Fibroblast of lung (primary cell): ENCODE results near the gene OPN1MW3. TPM values are rescaled to one million over a fixed set of nuclear protein-coding genes. Genes with fewer than 3 reads are reported as not detected.

Source experiments
- DNase-seq, 2 donors: peaks; one replicate each; pipeline versions ENCODE4 v3.0.0 to v3.0.0-alpha.2; 2010; ENCODE audit warnings: low read depth in 2 of 2
- H2AFZ ChIP-seq: 2 replicates; pipeline ENCODE4 v1.5.1; 2012; ENCODE audit warnings: low read length, control low read depth, inconsistent platforms
- H3K27ac ChIP-seq: 2 replicates; pipeline ENCODE4 v1.5.1; 2011; ENCODE audit warnings: low read length, control low read depth; ENCODE audit not compliant: insufficient read depth
- H3K27me3 ChIP-seq: 2 replicates; pipeline ENCODE4 v1.5.1; 2011; ENCODE audit warnings: mild to moderate bottlenecking, low read length; ENCODE audit not compliant: control insufficient read depth, insufficient read depth
- H3K36me3 ChIP-seq: 2 replicates; pipeline ENCODE4 v1.5.1; 2011; ENCODE audit warnings: low read length; ENCODE audit not compliant: control insufficient read depth, insufficient read depth
- H3K4me1 ChIP-seq: 2 replicates; pipeline ENCODE4 v1.5.1; 2011; ENCODE audit warnings: low read length; ENCODE audit not compliant: control insufficient read depth, insufficient read depth; ENCODE audit errors: extremely low read depth
- H3K4me2 ChIP-seq: 2 replicates; pipeline ENCODE4 v1.5.1; 2011; ENCODE audit warnings: low read length, control low read depth; ENCODE audit not compliant: insufficient read depth; ENCODE audit errors: extremely low read depth
- H3K4me3 ChIP-seq, 4 experiments: fragments of 200-600 bp in 1 of 4; sonication (generic) in 1 of 4; replicated peaks in 1 of 4; 2 replicates each; pipeline ENCODE4 v1.5.1; 2011 to 2016; ENCODE audit warnings: low read length in 4 of 4, low read depth in 3 of 4, mild to moderate bottlenecking in 3 of 4, control low read depth in 2 of 4, inconsistent platforms in 1 of 4, mixed read lengths in 1 of 4; ENCODE audit not compliant: insufficient read depth in 1 of 4; ENCODE audit errors: control extremely low read depth in 1 of 4
- H3K79me2 ChIP-seq: 2 replicates; pipeline ENCODE4 v1.5.1; 2012; ENCODE audit warnings: mild to moderate bottlenecking, low read length, inconsistent platforms; ENCODE audit not compliant: control insufficient read depth, insufficient read depth
- H3K9ac ChIP-seq: 2 replicates; pipeline ENCODE4 v1.5.1; 2011; ENCODE audit warnings: mild to moderate bottlenecking, low read length, control low read depth; ENCODE audit not compliant: insufficient read depth
- H3K9me3 ChIP-seq: 2 replicates; pipeline ENCODE4 v1.5.1; 2012; ENCODE audit warnings: low read depth, low read length; ENCODE audit not compliant: control insufficient read depth, insufficient read depth
- H4K20me1 ChIP-seq: 2 replicates; pipeline ENCODE4 v1.5.1; 2011; ENCODE audit warnings: low read length; ENCODE audit not compliant: control insufficient read depth, insufficient read depth; ENCODE audit errors: extremely low read depth
- CTCF ChIP-seq, 2 donors: IDR thresholded peaks in 1 of 2; conservative IDR thresholded peaks in 1 of 2; 1 replicate in 1 of 2; 2 replicates in 1 of 2; pipeline ENCODE4 v1.5.1; 2011 to 2012; ENCODE audit warnings: low read length in 2 of 2, control low read depth in 1 of 2, inconsistent platforms in 1 of 2, low read depth in 1 of 2, mild to moderate bottlenecking in 1 of 2
- EZH2 ChIP-seq: IDR thresholded peaks from 2 replicates; pipeline ENCODE4 v1.5.1; 2012; ENCODE audit warnings: low read length, control low read depth, mild to moderate bottlenecking; ENCODE audit errors: missing control alignments
- polyA plus RNA-seq, 2 donors: library from polyadenylated mRNA; depleted of rRNA in 1 of 2; stranded (reverse) in 1 of 2; unstranded in 1 of 2; fragments of >200 nt; gene quantifications; 2 replicates each; pipeline ENCODE4 v1.2.1, GENCODE V29; 2011 to 2012; ENCODE audit warnings: missing spikeins in 1 of 2
- total RNA-seq: library from RNA; depleted of rRNA; stranded (reverse); fragments of >200 nt; gene quantifications from 2 replicates; pipeline ENCODE4 v1.2.1, GENCODE V29; 2014

Gene OPN1MW3
- total and polyA plus RNA-seq, 2 donors (not counting 1 experiment from before 2014, with no cell fraction given) = not detected

DNA sequence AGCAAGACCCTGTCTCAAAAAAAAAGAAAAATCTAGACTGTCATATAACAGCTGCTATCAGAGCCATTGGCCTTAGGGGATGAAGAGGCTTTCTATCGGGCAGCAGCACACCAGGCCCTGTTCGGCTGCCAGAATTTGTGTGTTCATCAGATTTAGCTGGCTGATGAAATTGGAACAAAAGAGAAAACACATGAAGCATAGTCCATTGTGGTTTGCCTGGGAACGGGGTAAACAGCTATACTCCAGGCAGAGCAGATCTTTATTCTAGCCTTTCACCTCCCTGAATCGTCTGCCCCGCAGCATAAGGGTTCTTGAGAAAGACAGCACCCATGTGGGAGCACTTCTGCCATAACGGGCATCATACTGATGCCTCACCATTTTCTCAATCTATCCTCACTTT lies 49.8 kb downstream of the OPN1MW3 start:
- TF ChIP-seq EZH2 = no peak
- no peak for TF ChIP-seq CTCF (conservative IDR thresholded peaks at IDR 0.05 in 1 of 2, IDR thresholded peaks at IDR 0.05 in 1 of 2; ENCODE audit: low read depth in 1 of 2, low read length in 2 of 2)
- H3K27me3 ChIP-seq = no peaks in the 10 kb centered on the region
- no peak overlapping the region for H3K4me3 ChIP-seq
- no peaks in the 10 kb centered on the region for H4K20me1 ChIP-seq
- H3K9me3 ChIP-seq = no peaks in the 10 kb centered on the region
- H3K4me1 ChIP-seq = no peaks in the 10 kb centered on the region
- H3K4me2 ChIP-seq = no peak overlapping the region
- no peak overlapping the region for H3K9ac ChIP-seq
- H3K79me2 ChIP-seq = no peaks in the 10 kb centered on the region
- no peak for DNase-seq
- no peak overlapping the region for H3K27ac ChIP-seq
- no peaks in the 10 kb centered on the region for H3K36me3 ChIP-seq
- no peak overlapping the region for H2AFZ ChIP-seq

DNA sequence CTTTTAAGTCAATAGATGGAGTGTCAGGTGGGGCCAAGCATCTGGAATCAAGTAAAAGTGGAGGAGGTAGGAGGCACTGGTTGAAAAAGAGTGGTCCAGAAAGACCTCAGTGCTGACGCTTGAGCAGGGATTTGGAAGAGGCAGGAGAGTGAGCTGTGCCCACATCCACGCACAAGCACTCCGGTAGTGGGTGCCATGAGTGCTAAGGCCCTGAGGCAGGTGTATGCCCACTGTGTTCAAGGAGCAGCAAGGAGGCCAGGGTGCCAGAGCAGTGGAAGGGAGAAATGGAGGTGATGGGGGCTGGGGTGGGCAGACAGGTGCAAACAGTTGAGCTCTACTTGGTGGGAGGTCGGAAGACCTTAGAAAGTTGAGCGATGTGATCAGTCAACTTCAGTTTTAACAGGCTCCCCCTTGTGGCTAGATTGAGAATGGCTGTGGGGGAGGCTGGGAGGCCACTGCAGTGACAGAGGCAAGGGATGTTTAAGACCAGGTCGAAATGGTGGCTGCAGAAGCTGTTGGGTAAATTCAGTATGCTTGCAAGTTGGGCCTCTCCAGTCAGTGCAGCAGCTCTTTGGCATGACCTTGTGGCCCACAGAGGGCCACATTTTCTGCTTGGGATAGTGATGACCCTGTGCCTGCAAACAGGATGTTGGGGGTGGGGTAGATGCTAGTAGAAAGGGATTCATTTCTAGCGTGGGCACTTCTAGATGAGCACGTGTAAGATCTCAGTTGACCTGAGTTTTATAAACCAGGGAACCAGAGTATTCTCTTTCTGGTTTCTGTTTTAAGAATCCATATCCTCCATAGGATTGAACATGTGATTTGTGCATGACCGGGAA lies 50.9 kb downstream of the OPN1MW3 start:
- no peaks in the 10 kb centered on the region for H3K36me3 ChIP-seq
- H3K27me3 ChIP-seq = no peaks in the 10 kb centered on the region
- no peak overlapping the region for H3K27ac ChIP-seq
- no peak overlapping the region for H3K4me2 ChIP-seq
- no peaks in the 10 kb centered on the region for H4K20me1 ChIP-seq
- DNase-seq = peak; percentile 11 to 28
- H3K9ac ChIP-seq = no peak overlapping the region
- H3K4me3 ChIP-seq = no peak overlapping the region
- H2AFZ ChIP-seq = no peak overlapping the region
- H3K4me1 ChIP-seq = no peaks in the 10 kb centered on the region
- TF ChIP-seq CTCF (conservative IDR thresholded peaks at IDR 0.05 in 1 of 2, IDR thresholded peaks at IDR 0.05 in 1 of 2; ENCODE audit: low read depth in 1 of 2, low read length in 2 of 2) (peak; percentile 54 to 67), EZH2 (no peak)
- H3K79me2 ChIP-seq = no peaks in the 10 kb centered on the region
- no peaks in the 10 kb centered on the region for H3K9me3 ChIP-seq

DNA sequence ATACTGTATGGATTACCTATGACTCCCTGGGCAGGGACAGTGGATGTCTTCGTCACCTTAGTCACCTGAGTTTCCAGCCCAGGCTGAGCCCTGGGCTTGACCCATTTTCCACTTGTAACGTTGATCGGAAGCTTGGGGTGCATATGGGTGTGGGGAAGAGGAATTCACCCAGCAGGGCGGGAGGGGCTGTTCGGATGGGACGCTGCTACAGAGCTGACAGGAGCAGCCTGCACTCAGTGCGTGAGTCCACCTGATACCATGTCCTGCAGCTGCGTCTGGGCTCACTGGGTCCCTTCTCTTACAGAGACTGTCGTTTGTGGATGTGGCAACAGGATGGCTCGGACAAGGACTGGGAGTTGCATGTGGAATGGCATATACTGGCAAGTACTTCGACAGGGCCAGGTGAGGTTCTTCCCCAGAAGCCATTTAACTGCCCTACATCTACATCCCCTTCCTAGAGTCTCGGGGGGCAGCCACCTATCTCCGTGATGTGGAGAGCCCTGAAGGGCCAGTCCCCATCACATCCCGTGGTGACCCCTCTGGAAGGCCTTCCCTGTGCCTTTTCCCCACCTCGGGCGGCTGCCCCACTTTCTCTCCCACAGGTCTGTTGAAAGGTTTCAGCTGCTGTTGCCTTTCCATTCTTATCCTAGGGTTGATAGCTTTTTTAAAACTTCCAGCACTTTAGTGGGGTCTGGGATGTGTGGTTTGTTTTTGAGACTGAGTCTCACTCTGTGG lies 51.8 kb downstream of the OPN1MW3 start:
- TF ChIP-seq CTCF (conservative IDR thresholded peaks at IDR 0.05 in 1 of 2, IDR thresholded peaks at IDR 0.05 in 1 of 2; ENCODE audit: low read depth in 1 of 2, low read length in 2 of 2) = no peak
- no peak for TF ChIP-seq EZH2
- H3K9me3 ChIP-seq = no peaks in the 10 kb centered on the region
- no peak overlapping the region for H3K9ac ChIP-seq
- H3K27ac ChIP-seq = no peak overlapping the region
- H3K36me3 ChIP-seq = no peaks in the 10 kb centered on the region
- no peaks in the 10 kb centered on the region for H3K79me2 ChIP-seq
- DNase-seq = no peak
- H2AFZ ChIP-seq = no peak overlapping the region
- H3K4me2 ChIP-seq = no peak overlapping the region
- no peak overlapping the region for H3K4me3 ChIP-seq
- H3K4me1 ChIP-seq = no peaks in the 10 kb centered on the region
- H4K20me1 ChIP-seq = no peaks in the 10 kb centered on the region
- no peaks in the 10 kb centered on the region for H3K27me3 ChIP-seq
